HG02840 (cell line): ENCODE results near the gene ZFPM1.

Experiments used
- ATAC-seq: cut with Tn5 transposase; IDR thresholded peaks from one replicate; pipeline ENCODE4 v1.9.1; 2021; ENCODE audit warnings: mild to moderate bottlenecking, moderate library complexity, moderate number of reproducible peaks; ENCODE audit not compliant: unreplicated experiment, low FRiP score

ZFPM1 gene

GRCh38 chr16:88582912-88583575 is 130.0 kb downstream of the ZFPM1 start:
- no peak for ATAC-seq

- no peak for ATAC-seq
Measured at GRCh38 chr16:88584676-88585075, 131.6 kb downstream of the ZFPM1 start.

- ATAC-seq: no peak
Measured at GRCh38 chr16:88585269-88585668, 132.2 kb downstream of the ZFPM1 start.

DNA sequence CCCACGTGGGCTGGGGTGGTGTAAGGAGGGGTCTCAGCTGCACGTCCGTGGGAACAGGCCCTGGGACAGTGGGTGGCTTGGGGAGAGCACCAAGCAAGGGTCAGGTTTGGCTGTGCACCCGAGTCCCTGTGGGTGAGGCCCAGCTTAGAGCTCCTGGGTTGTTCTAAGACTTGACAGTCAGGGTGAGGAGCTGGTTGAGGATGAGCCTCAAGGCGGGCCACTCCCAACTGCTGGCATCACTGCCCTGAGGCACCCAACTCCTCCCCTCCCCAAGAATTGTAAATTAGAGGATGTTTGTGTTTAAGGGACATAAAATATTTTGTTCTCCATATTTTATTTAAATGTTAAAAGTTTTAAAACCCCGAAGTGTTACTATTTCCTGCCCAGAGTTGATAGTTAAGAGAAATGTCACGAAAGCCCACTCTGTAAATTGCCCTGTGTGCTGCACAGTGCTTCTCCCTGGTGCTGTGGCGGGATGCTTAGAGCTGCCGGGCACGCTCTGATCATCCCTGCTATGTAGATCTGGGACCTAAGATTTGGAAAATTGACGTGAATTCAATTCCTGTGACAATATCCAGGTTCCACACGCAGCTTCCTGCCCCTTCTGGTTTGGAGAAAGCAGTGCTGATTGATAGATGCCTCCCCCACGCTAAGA is 133.0 kb downstream of the ZFPM1 start:
- ATAC-seq: no peak
